Measurements from ENCODE around the gene SYNDIG1. TPM values are rescaled to one million over a fixed set of nuclear protein-coding genes. Genes with fewer than 3 reads are reported as not detected.

The SYNDIG1 gene
- polyA plus RNA-seq, 2 of the 4 experiments (the other 2 are of a cell fraction) = 0.96 to 2.6 TPM

- DNase-seq (ENCODE audit: low read depth in 1 of 2, low spot score in 1 of 2) (no peak), FAIRE-seq (no peak), ATAC-seq (no peak)
- no peak overlapping the region for H3K4me2 ChIP-seq
- POLR2A ChIA-PET = no interaction called here
- CTCF ChIA-PET = interaction anchor here (1.1 to 1.2 kb wide), 2 partner anchors 8 to 17 kb away, joined by 3 to 4 read pairs; no protein-coding TSS in a partner anchor
- H3K4me3 ChIP-seq = no peak overlapping the region
- peaks cover 15% of the 10 kb centered on the region for H3K9me3 ChIP-seq
- 38% methylated on average over 8 of the region's 8 CpGs for WGBS (ENCODE audit: missing lambda C conversion rate)
- no peaks in the 10 kb centered on the region for H3K4me1 ChIP-seq
- TF ChIP-seq USF2 (IDR thresholded peaks at IDR 0.05) (no peak), EHMT2 (IDR thresholded peaks at IDR 0.05; ENCODE audit: low read depth) (no peak)
- no peak overlapping the region for H3K27ac ChIP-seq
Observed at GRCh38 chr20:24603454-24603853, 134.0 kb downstream of the SYNDIG1 start.

DNA sequence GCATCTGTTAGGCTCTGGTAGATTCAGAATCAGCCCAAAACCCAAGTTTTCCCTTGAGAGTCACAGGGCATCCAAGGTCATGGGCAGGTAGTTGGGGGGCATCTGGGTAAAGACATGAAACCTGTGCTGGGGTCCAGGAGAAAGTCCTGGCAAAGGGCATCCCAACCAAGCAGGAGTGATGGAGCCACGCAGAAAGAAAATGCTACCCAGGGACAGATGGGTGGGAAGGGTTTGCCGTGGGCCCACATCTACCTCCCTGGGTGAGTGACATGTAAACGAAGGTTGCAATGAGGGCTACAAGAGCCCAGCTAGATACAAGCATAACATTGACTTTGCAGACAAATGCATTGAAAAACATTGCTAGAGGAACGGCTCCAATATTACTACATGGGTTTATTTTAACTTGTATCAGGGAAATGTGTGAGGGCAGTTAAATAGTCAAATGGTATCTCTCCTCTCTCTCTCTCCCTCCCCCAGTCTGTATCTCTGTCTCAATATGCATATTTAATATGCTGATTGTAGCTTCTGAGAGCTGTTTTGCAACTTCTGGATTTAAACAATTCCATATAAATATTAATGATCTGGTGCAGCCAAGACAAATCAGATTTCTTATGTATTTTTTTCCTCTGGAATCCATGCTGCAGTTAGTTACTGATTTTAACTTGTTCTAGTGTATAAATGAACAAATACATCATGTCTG is 135.7 kb downstream of the SYNDIG1 start:
- 41% methylated on average over 4 of the region's 4 CpGs for WGBS (ENCODE audit: missing lambda C conversion rate)
- ATAC-seq (no peak), DNase-seq (ENCODE audit: low read depth in 1 of 2, low spot score in 1 of 2) (no peak)

DNA sequence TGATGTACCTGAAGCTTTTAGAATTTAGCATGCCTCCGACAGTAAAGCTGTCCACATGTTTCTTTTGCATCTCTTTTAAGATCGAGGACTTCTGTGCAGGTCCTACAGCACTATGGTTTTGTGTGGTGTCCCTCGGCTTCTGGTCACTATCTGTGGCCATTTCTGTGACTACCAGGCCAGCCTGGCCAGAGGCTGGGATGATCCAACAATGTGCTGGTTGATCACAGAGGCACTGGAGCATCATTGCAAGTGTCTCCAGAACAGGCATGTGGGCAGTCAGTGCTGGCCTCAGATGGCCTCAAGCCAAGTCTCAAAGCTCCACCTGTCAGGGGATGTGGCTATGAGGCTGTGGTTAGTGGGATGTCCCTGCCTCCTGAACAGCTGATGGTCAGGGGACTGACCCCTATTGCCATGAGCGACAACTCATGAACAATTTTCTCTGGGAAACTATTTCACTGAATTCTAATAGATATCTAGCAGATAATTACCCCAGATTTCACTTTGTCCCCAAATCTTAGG is 136.6 kb downstream of the SYNDIG1 start:
- H3K27ac ChIP-seq = no peak overlapping the region
- DNase-seq (ENCODE audit: low read depth in 1 of 2, low spot score in 1 of 2) = no peak
- FAIRE-seq = no peak
- TF ChIP-seq HOXA7 (CRISPR knock-in tag; IDR thresholded peaks at IDR 0.05) = no peak
- TF ChIP-seq POLR2AphosphoS2 (conservative IDR thresholded peaks at IDR 0.05; ENCODE audit: low read length) = no peak
- no peak for TF ChIP-seq BHLHE40 (IDR thresholded peaks at IDR 0.05; ENCODE audit: low read depth, low read length)
- no peak for TF ChIP-seq JUN (IDR thresholded peaks at IDR 0.05)
- TF ChIP-seq TP53 (CRISPR knock-in tag; IDR thresholded peaks at IDR 0.05) = no peak
- no peak for TF ChIP-seq NFE2L2 (conservative IDR thresholded peaks at IDR 0.05; ENCODE audit: low read length)
- TF ChIP-seq ZFP36 (IDR thresholded peaks at IDR 0.05; ENCODE audit: borderline replicate concordance, partially characterized antibody) = no peak
- TF ChIP-seq MAZ (IDR thresholded peaks at IDR 0.05; ENCODE audit: borderline replicate concordance, low read depth, low read length) = no peak
- no peak for TF ChIP-seq FOXS1 (CRISPR knock-in tag; IDR thresholded peaks at IDR 0.05)
- TF ChIP-seq RARB (CRISPR knock-in tag; IDR thresholded peaks at IDR 0.05) = no peak
- no peak for TF ChIP-seq HEYL (CRISPR knock-in tag; IDR thresholded peaks at IDR 0.05)
- TF ChIP-seq FOSB (CRISPR knock-in tag; IDR thresholded peaks at IDR 0.05) = no peak
- TF ChIP-seq, protein P1, sequence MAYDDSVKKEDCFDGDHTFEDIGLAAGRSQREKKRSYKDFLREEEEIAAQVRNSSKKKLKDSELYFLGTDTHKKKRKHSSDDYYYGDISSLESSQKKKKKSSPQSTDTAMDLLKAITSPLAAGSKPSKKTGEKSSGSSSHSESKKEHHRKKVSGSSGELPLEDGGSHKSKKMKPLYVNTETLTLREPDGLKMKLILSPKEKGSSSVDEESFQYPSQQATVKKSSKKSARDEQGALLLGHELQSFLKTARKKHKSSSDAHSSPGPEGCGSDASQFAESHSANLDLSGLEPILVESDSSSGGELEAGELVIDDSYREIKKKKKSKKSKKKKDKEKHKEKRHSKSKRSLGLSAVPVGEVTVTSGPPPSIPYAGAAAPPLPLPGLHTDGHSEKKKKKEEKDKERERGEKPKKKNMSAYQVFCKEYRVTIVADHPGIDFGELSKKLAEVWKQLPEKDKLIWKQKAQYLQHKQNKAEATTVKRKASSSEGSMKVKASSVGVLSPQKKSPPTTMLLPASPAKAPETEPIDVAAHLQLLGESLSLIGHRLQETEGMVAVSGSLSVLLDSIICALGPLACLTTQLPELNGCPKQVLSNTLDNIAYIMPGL (CRISPR knock-in tag; IDR thresholded peaks at IDR 0.05; ENCODE audit: borderline replicate concordance) = no peak
- CTCF ChIA-PET = no interaction called here
- 35% methylated on average over 4 of the region's 4 CpGs for WGBS (ENCODE audit: missing lambda C conversion rate)
- POLR2A ChIA-PET = no interaction called here
- peaks cover 4% of the 10 kb centered on the region; the same call in 1 of the 3 replicates for H3K9me3 ChIP-seq
- no peak overlapping the region for H3K4me3 ChIP-seq
- peaks cover 5% of the 10 kb centered on the region; the same call in 1 of the 3 replicates for H3K4me1 ChIP-seq
- ATAC-seq = no peak
- H3K4me2 ChIP-seq = no peak overlapping the region

More for the DNA sequence above, 135.7 kb downstream of the SYNDIG1 start:
- Histone ChIP-seq H3K4me3 (no peak overlapping the region), H3K27ac (no peak overlapping the region), H3K4me2 (no peak overlapping the region), H3K9me3 (peaks cover 13% of the 10 kb centered on the region), H3K4me1 (no peaks in the 10 kb centered on the region)
- ChIA-PET POLR2A (no interaction called here), CTCF (no interaction called here)
- TF ChIP-seq JUNB (IDR thresholded peaks at IDR 0.05) (no peak), TP53 (CRISPR knock-in tag; IDR thresholded peaks at IDR 0.05) (no peak)
- no peak for FAIRE-seq

DNA sequence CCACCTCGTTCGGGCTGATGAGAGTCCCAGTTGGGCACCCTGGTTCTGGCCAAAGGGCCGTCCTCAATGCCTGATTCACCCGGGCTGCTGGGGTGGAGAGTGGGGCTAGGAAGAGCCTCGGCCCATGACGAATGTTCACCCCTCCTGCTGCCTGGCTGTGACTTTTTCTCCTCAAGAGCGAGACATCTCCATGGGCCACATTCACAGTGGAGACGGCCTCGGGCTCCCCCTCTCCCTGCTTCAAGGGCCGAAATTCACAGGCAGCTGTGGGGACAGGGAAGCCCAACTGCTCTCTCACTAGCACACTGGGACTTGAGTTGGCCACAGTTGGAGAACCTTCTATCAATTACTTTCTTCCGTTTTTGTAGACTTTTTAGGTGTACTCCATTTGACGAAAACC is 138.0 kb downstream of the SYNDIG1 start:
- POLR2A ChIA-PET = no interaction called here
- FAIRE-seq = no peak
- H3K4me2 ChIP-seq = no peak overlapping the region

More for the DNA sequence above, 138.0 kb downstream of the SYNDIG1 start:
- WGBS (ENCODE audit: missing lambda C conversion rate) = 54% methylated on average over 12 of the region's 12 CpGs
- H3K4me3 ChIP-seq = no peak overlapping the region
- H3K27ac ChIP-seq = no peak overlapping the region
- CTCF ChIA-PET = interaction anchor here (1.1 kb wide), 1 partner anchor 21 kb away, joined by 3 read pairs; no protein-coding TSS in a partner anchor
- ATAC-seq = no peak
- TF ChIP-seq RCOR1 (IDR thresholded peaks at IDR 0.05; ENCODE audit: low read depth, low read length) (no peak), RFX5 (IDR thresholded peaks at IDR 0.05) (no peak), JUN (IDR thresholded peaks at IDR 0.05) (no peak), SREBF2 (IDR thresholded peaks at IDR 0.05) (no peak), NR3C1 (IDR thresholded peaks at IDR 0.05) (no peak), JUNB (IDR thresholded peaks at IDR 0.05) (no peak), BHLHE40 (IDR thresholded peaks at IDR 0.05; ENCODE audit: low read depth, low read length) (no peak), ZC3H11A (IDR thresholded peaks at IDR 0.05) (no peak), CHD4 (IDR thresholded peaks at IDR 0.05; ENCODE audit: borderline replicate concordance) (no peak), ZSCAN20 (CRISPR knock-in tag; IDR thresholded peaks at IDR 0.05) (no peak), PHF8 (IDR thresholded peaks at IDR 0.05; ENCODE audit: borderline replicate concordance, low read depth) (no peak), CBX8 (IDR thresholded peaks at IDR 0.05) (no peak)
- TF ChIP-seq, protein P1 (CRISPR knock-in tag; IDR thresholded peaks at IDR 0.05; ENCODE audit: borderline replicate concordance) = no peak
- no peaks in the 10 kb centered on the region for H3K9me3 ChIP-seq
- no peak for DNase-seq (ENCODE audit: low read depth in 1 of 2, low spot score in 1 of 2)
- H3K4me1 ChIP-seq = peaks cover 5% of the 10 kb centered on the region; the same call in 1 of the 3 replicates
